ENCODE results near the gene C16orf89.
"Not testable (repeated sequence)": the region's sequence is repeated elsewhere in the genome, so short reads cannot be mapped to it uniquely, and the experiment has no call there.

Gene C16orf89

GRCh38 chr16:5098221-5099159 lies 32.7 kb upstream of the C16orf89 start (continued):
- TF ChIP-seq, protein P1, sequence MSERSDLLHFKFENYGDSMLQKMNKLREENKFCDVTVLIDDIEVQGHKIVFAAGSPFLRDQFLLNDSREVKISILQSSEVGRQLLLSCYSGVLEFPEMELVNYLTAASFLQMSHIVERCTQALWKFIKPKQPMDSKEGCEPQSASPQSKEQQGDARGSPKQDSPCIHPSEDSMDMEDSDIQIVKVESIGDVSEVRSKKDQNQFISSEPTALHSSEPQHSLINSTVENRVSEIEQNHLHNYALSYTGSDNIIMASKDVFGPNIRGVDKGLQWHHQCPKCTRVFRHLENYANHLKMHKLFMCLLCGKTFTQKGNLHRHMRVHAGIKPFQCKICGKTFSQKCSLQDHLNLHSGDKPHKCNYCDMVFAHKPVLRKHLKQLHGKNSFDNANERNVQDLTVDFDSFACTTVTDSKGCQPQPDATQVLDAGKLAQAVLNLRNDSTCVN (tag by site-specific recombination; optimal IDR thresholded peaks at IDR 0.05) = peak; percentile 46
- peak; percentile 75 for TF ChIP-seq ZBTB48 (tag by site-specific recombination; IDR thresholded peaks at IDR 0.05)
- TF ChIP-seq ZBTB8A (tag by site-specific recombination; IDR thresholded peaks at IDR 0.05) = 0 out of 2 replicates have a peak, but pooled peaks have one; percentile 15
- TF ChIP-seq ZBTB17 (tag by site-specific recombination; IDR thresholded peaks at IDR 0.05) = peak; percentile 65; the same call in 1 of the 2 replicates
- peak; percentile 66; the same call in 1 of the 2 replicates for TF ChIP-seq KLF9 (tag by site-specific recombination; IDR thresholded peaks at IDR 0.05; ENCODE audit: low read depth)
- TF ChIP-seq ZNF335 (tag by site-specific recombination; conservative IDR thresholded peaks at IDR 0.05) = peak; percentile 71
- TF ChIP-seq SCRT1 (tag by site-specific recombination; IDR thresholded peaks at IDR 0.05; ENCODE audit: borderline replicate concordance) = 0 out of 2 replicates have a peak, but pooled peaks have one; percentile 11
- TF ChIP-seq ZBTB20 (tag by site-specific recombination; IDR thresholded peaks at IDR 0.05) = peak; percentile 29; the same call in 1 of the 2 replicates

GRCh38 chr16:5097470-5098220 lies 31.9 kb upstream of the C16orf89 start, which contains the start of gene EEF2KMT:
Gene EEF2KMT, minus strand, starts transcription at chr16:5097795. Its CDS starts 56 bp downstream, at chr16:5097739.
- H3K36me3 ChIP-seq (ENCODE audit: control insufficient read depth in 2 of 2, insufficient read depth in 1 of 2, low read length in 2 of 2); H3K4me1 ChIP-seq (ENCODE audit: control insufficient read depth, insufficient read depth, low read length); H3K9me3 ChIP-seq (ENCODE audit: control insufficient read depth, insufficient read depth, low read depth, low read length): not testable (repeated sequence)
- Histone ChIP-seq H3K27ac (ENCODE audit: extremely low read depth, low read depth, low read length) (peak within 1 kb of the TSS; percentile 82; the same call in 1 of the 2 replicates), H3K4me3 (ENCODE audit: low read depth, low read length) (peak within 1 kb of the TSS; percentile 63)
- ChIA-PET POLR2A (interaction anchor here (0.9 to 1.2 kb wide), 3 partner anchors 19 to 26 kb away, joined by 3 to 7 read pairs (median 5); partner anchors contain the start of gene ALG1), CTCF (interaction anchor here (0.6 kb wide), 1 partner anchor 41 kb away, joined by 3 read pairs; no protein-coding TSS in a partner anchor)
- TF ChIP-seq EGR2 (tag by site-specific recombination; IDR thresholded peaks at IDR 0.05; ENCODE audit: low read depth) = peak; percentile 84
- TF ChIP-seq, protein P2, sequence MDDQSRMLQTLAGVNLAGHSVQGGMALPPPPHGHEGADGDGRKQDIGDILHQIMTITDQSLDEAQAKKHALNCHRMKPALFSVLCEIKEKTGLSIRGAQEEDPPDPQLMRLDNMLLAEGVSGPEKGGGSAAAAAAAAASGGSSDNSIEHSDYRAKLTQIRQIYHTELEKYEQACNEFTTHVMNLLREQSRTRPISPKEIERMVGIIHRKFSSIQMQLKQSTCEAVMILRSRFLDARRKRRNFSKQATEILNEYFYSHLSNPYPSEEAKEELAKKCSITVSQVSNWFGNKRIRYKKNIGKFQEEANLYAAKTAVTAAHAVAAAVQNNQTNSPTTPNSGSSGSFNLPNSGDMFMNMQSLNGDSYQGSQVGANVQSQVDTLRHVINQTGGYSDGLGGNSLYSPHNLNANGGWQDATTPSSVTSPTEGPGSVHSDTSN (CRISPR knock-in tag; IDR thresholded peaks at IDR 0.05) = 0 out of 2 replicates have a peak, but pooled peaks have one; percentile 33
- peak; percentile 93 for TF ChIP-seq GLIS2 (tag by site-specific recombination; IDR thresholded peaks at IDR 0.05)
- TF ChIP-seq YY1 (tag by site-specific recombination; IDR thresholded peaks at IDR 0.05) = 0 out of 2 replicates have a peak, but pooled peaks have one; percentile 49
- TF ChIP-seq ZFHX2 (tag by site-specific recombination; conservative IDR thresholded peaks at IDR 0.05) = peak; percentile 84
- TF ChIP-seq, protein P3, sequence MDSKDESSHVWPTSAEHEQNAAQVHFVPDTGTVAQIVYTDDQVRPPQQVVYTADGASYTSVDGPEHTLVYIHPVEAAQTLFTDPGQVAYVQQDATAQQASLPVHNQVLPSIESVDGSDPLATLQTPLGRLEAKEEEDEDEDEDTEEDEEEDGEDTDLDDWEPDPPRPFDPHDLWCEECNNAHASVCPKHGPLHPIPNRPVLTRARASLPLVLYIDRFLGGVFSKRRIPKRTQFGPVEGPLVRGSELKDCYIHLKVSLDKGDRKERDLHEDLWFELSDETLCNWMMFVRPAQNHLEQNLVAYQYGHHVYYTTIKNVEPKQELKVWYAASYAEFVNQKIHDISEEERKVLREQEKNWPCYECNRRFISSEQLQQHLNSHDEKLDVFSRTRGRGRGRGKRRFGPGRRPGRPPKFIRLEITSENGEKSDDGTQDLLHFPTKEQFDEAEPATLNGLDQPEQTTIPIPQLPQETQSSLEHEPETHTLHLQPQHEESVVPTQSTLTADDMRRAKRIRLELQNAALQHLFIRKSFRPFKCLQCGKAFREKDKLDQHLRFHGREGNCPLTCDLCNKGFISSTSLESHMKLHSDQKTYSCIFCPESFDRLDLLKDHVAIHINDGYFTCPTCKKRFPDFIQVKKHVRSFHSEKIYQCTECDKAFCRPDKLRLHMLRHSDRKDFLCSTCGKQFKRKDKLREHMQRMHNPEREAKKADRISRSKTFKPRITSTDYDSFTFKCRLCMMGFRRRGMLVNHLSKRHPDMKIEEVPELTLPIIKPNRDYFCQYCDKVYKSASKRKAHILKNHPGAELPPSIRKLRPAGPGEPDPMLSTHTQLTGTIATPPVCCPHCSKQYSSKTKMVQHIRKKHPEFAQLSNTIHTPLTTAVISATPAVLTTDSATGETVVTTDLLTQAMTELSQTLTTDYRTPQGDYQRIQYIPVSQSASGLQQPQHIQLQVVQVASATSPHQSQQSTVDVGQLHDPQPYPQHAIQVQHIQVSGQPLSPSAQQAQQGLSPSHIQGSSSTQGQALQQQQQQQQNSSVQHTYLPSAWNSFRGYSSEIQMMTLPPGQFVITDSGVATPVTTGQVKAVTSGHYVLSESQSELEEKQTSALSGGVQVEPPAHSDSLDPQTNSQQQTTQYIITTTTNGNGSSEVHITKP (tag by site-specific recombination; IDR thresholded peaks at IDR 0.05) = peak; percentile 73
- peak; percentile 78; the same call in 1 of the 2 replicates for TF ChIP-seq KLF8 (tag by site-specific recombination; IDR thresholded peaks at IDR 0.05)
- 0 out of 2 replicates have a peak, but pooled peaks have one; percentile 8 for TF ChIP-seq CTCF (tag by site-specific recombination; IDR thresholded peaks at IDR 0.05)
- TF ChIP-seq, protein P4, sequence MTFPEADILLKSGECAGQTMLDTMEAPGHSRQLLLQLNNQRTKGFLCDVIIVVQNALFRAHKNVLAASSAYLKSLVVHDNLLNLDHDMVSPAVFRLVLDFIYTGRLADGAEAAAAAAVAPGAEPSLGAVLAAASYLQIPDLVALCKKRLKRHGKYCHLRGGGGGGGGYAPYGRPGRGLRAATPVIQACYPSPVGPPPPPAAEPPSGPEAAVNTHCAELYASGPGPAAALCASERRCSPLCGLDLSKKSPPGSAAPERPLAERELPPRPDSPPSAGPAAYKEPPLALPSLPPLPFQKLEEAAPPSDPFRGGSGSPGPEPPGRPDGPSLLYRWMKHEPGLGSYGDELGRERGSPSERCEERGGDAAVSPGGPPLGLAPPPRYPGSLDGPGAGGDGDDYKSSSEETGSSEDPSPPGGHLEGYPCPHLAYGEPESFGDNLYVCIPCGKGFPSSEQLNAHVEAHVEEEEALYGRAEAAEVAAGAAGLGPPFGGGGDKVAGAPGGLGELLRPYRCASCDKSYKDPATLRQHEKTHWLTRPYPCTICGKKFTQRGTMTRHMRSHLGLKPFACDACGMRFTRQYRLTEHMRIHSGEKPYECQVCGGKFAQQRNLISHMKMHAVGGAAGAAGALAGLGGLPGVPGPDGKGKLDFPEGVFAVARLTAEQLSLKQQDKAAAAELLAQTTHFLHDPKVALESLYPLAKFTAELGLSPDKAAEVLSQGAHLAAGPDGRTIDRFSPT (tag by site-specific recombination; IDR thresholded peaks at IDR 0.05) = peak; percentile 87
- peak; percentile 28; the same call in 1 of the 2 replicates for TF ChIP-seq ZNF76 (tag by site-specific recombination; IDR thresholded peaks at IDR 0.05; ENCODE audit: borderline replicate concordance, low read depth)
- TF ChIP-seq ZNF341 (tag by site-specific recombination; IDR thresholded peaks at IDR 0.05; ENCODE audit: low read depth) = peak; percentile 37; the same call in 1 of the 2 replicates
- peak; percentile 96 for TF ChIP-seq IKZF3 (tag by site-specific recombination; IDR thresholded peaks at IDR 0.05)
- TF ChIP-seq KLF10 (tag by site-specific recombination; IDR thresholded peaks at IDR 0.05) = peak; percentile 79
- TF ChIP-seq, protein P1 (tag by site-specific recombination; optimal IDR thresholded peaks at IDR 0.05) = peak; percentile 82

All from HEK293 (cell line).